GM23338 (cell line): ENCODE measurements around the gene ARRDC2. TPM values are rescaled to one million over a fixed set of nuclear protein-coding genes. Genes with fewer than 3 reads are reported as not detected.

Source experiments
- ATAC-seq: fragments of 200-7000 bp; cut with Tn5 transposase; 3 replicates; pipeline ENCODE4 v1.9.1; 2020
- DNase-seq: peaks from one replicate; pipeline ENCODE4 v3.0.0-alpha.2; 2015; ENCODE audit warnings: low spot score
- H2AFZ ChIP-seq: fragments of 200-600 bp; sonication (generic); 2 replicates; pipeline ENCODE4 v1.8.0; 2016; ENCODE audit warnings: antibody characterized with exemption, mild to moderate bottlenecking, moderate library complexity
- H3F3A ChIP-seq: fragments of 200-600 bp; sonication (generic); replicated peaks from 2 replicates; pipeline ENCODE4 v1.8.0; 2017; ENCODE audit warnings: antibody characterized with exemption, mixed run types, low read depth
- H3K27ac ChIP-seq: fragments of 200-600 bp; sonication (generic); 2 replicates; pipeline ENCODE4 v1.6.1; 2016; ENCODE audit warnings: low read depth
- H3K27me3 ChIP-seq: fragments of 200-600 bp; sonication (generic); 2 replicates; pipeline ENCODE4 v1.8.0; 2016; ENCODE audit warnings: mild to moderate bottlenecking, mixed run types, moderate library complexity; ENCODE audit not compliant: insufficient read depth
- H3K36me3 ChIP-seq: fragments of 200-600 bp; sonication (generic); 2 replicates; pipeline ENCODE4 v1.8.0; 2016; ENCODE audit warnings: mild to moderate bottlenecking; ENCODE audit not compliant: insufficient read depth
- H3K4me1 ChIP-seq: fragments of 200-600 bp; sonication (generic); 2 replicates; pipeline ENCODE4 v1.8.0; 2016; ENCODE audit warnings: mild to moderate bottlenecking, moderate library complexity; ENCODE audit not compliant: insufficient read depth
- H3K4me2 ChIP-seq: fragments of 200-600 bp; sonication (generic); 2 replicates; pipeline ENCODE4 v1.7.1; 2017; ENCODE audit warnings: mixed run types
- H3K4me3 ChIP-seq: fragments of 200-600 bp; sonication (generic); 2 replicates; pipeline ENCODE4 v1.6.1; 2016; ENCODE audit warnings: mixed run types
- H3K79me2 ChIP-seq: fragments of 200-600 bp; sonication (generic); replicated peaks from 2 replicates; pipeline ENCODE4 v1.8.0; 2017; ENCODE audit warnings: mild to moderate bottlenecking; ENCODE audit not compliant: insufficient read depth
- H3K9me2 ChIP-seq: fragments of 200-600 bp; sonication (generic); 2 replicates; pipeline ENCODE4 v1.8.0; 2017; ENCODE audit not compliant: insufficient read depth
- H4K20me1 ChIP-seq: fragments of 200-600 bp; sonication (generic); replicated peaks from 2 replicates; pipeline ENCODE4 v1.8.0; 2017; ENCODE audit warnings: mild to moderate bottlenecking; ENCODE audit not compliant: insufficient read depth
- H3K27ac Mint-ChIP-seq: 2 replicates; pipeline ENCODE4 v1.8.0; 2020; ENCODE audit warnings: inconsistent platforms, mild to moderate bottlenecking, moderate library complexity, mixed read lengths
- H3K27me3 Mint-ChIP-seq: 3 replicates; pipeline ENCODE4 v1.8.0; 2022; ENCODE audit warnings: low read depth, mild to moderate bottlenecking, moderate library complexity, mixed read lengths, inconsistent platforms; ENCODE audit not compliant: insufficient read depth, poor library complexity
- H3K36me3 Mint-ChIP-seq: 3 replicates; pipeline ENCODE4 v1.8.0; 2021; ENCODE audit warnings: low read depth, mild to moderate bottlenecking, inconsistent platforms, moderate library complexity, mixed read lengths
- H3K4me1 Mint-ChIP-seq: 3 replicates; pipeline ENCODE4 v1.8.0; 2020; ENCODE audit warnings: mild to moderate bottlenecking, inconsistent platforms, mixed read lengths
- H3K4me3 Mint-ChIP-seq: 3 replicates; pipeline ENCODE4 v1.8.0; 2021; ENCODE audit warnings: moderate library complexity, mild to moderate bottlenecking, inconsistent platforms, mixed read lengths
- H3K9me3 Mint-ChIP-seq: 3 replicates; pipeline ENCODE4 v1.8.0; 2020; ENCODE audit warnings: moderate library complexity, mild to moderate bottlenecking, inconsistent platforms, mixed read lengths
- CREB1 ChIP-seq: fragments of 250-450 bp; sonication (Bioruptor Pico); IDR thresholded peaks from 2 replicates; pipeline ENCODE4 v1.5.0; 2020; ENCODE audit warnings: low read depth, mild to moderate bottlenecking, moderate library complexity
- ETS1 ChIP-seq: IDR thresholded peaks from 2 replicates; pipeline ENCODE4 v1.6.1; 2016; ENCODE audit warnings: antibody characterized with exemption
- EZH2 ChIP-seq: fragments of 200-600 bp; sonication (generic); IDR thresholded peaks from one replicate; pipeline ENCODE4 v1.8.0; 2017; ENCODE audit warnings: antibody characterized with exemption, mild to moderate bottlenecking, low read depth; ENCODE audit not compliant: unreplicated experiment
- EZH2phosphoT487 ChIP-seq: fragments of 200-600 bp; sonication (generic); IDR thresholded peaks from one replicate; pipeline ENCODE4 v1.8.1; 2018; ENCODE audit warnings: antibody characterized with exemption; ENCODE audit not compliant: unreplicated experiment
- JUNB ChIP-seq: IDR thresholded peaks from one replicate; pipeline ENCODE4 v1.6.1; 2016; ENCODE audit warnings: antibody characterized with exemption; ENCODE audit not compliant: unreplicated experiment
- NANOG ChIP-seq: IDR thresholded peaks from 2 replicates; pipeline ENCODE4 v1.6.1; 2016; ENCODE audit warnings: antibody characterized with exemption, borderline replicate concordance
- STAT1 ChIP-seq: IDR thresholded peaks from one replicate; pipeline ENCODE4 v1.6.1; 2016; ENCODE audit warnings: antibody characterized with exemption; ENCODE audit not compliant: unreplicated experiment
- ZNF114 ChIP-seq: fragments of 250-450 bp; sonication (Bioruptor Pico); IDR thresholded peaks from 2 replicates; pipeline ENCODE4 v1.5.0; 2020; ENCODE audit warnings: mild to moderate bottlenecking, moderate library complexity
- ZNF331 ChIP-seq: fragments of 250-450 bp; sonication (Bioruptor Pico); IDR thresholded peaks from 2 replicates; pipeline ENCODE4 v1.5.0; 2020; ENCODE audit warnings: low read depth, mild to moderate bottlenecking, moderate library complexity
- ZNF462 ChIP-seq: fragments of 250-450 bp; sonication (Bioruptor Pico); IDR thresholded peaks from 2 replicates; pipeline ENCODE4 v1.5.0; 2020; ENCODE audit warnings: mild to moderate bottlenecking, moderate library complexity
- polyA plus RNA-seq: library from polyadenylated mRNA; unstranded; fragments of >200 nt; fragmentation: Nextera tagmentation; extraction: Ambion mirVana; gene quantifications from 2 replicates; pipeline ENCODE4 v1.2.1, GENCODE V29; 2016
- total RNA-seq: library from RNA; depleted of rRNA; stranded (reverse); fragments of >200 nt; shearing (Covaris generic); gene quantifications from 2 replicates; pipeline ENCODE4 v1.2.3, GENCODE V29; 2014
- TF ChIP-seq, protein P1 (sequence below), 2 experiments: fragments of 200-600 bp in 1 of 2; sonication (generic) in 1 of 2; conservative IDR thresholded peaks; 2 replicates each; pipeline versions ENCODE4 v1.5.1 to v1.6.1; 2016 to 2017; ENCODE audit warnings: antibody characterized with exemption in 2 of 2, low read depth in 2 of 2, mild to moderate bottlenecking in 2 of 2, moderate library complexity in 1 of 2

ARRDC2 gene
- total and polyA plus RNA-seq, 2 experiments from 2014 or later, result 2.4 to 7.1 TPM

DNA sequence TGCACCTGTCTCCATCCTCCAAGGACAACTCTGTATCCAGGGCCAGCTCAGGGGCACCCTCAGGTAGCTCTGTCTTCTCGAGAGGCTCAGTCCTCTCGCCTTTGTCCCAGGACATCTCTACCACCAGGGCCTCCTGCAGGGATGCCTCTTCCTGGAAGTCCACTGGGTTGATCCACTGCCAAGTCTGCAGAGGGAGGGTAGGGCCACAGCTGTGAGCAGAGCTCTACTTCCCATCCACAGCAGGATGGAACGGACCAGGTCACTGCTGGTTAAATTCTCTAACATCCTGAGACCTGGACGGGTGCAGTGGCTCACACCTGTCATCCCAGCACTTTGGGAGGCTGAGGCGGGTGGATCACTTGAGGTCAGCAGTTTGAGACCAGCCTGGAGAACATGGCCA, 51.9 kb downstream of the ARRDC2 start:
- H3K4me2 ChIP-seq, result no peak overlapping the region
- Mint-ChIP-seq H3K36me3 (no peaks in the 10 kb centered on the region), H3K4me1 (0 out of 3 replicates have a peak, but pooled peaks cover 2% of the 10 kb centered on the region), H3K4me3 (no peak overlapping the region), H3K27me3 (peaks cover 17% of the 10 kb centered on the region), H3K27ac (no peak overlapping the region), H3K9me3 (no peaks in the 10 kb centered on the region)
- no peaks in the 10 kb centered on the region for H3K79me2 ChIP-seq
- ATAC-seq, result no peak
- H4K20me1 ChIP-seq, result no peaks in the 10 kb centered on the region
- no peak overlapping the region for H3K27ac ChIP-seq
- no peak overlapping the region for H2AFZ ChIP-seq
- no peaks in the 10 kb centered on the region for H3K27me3 ChIP-seq
- no peaks in the 10 kb centered on the region for H3K9me2 ChIP-seq
- 0 out of 2 replicates have a peak, but pooled peaks cover 5% of the 10 kb centered on the region for H3F3A ChIP-seq
- TF ChIP-seq EZH2phosphoT487, result no peak
- TF ChIP-seq EZH2, result no peak
- no peak for TF ChIP-seq STAT1
- TF ChIP-seq NANOG, result no peak
- TF ChIP-seq, protein P1, sequence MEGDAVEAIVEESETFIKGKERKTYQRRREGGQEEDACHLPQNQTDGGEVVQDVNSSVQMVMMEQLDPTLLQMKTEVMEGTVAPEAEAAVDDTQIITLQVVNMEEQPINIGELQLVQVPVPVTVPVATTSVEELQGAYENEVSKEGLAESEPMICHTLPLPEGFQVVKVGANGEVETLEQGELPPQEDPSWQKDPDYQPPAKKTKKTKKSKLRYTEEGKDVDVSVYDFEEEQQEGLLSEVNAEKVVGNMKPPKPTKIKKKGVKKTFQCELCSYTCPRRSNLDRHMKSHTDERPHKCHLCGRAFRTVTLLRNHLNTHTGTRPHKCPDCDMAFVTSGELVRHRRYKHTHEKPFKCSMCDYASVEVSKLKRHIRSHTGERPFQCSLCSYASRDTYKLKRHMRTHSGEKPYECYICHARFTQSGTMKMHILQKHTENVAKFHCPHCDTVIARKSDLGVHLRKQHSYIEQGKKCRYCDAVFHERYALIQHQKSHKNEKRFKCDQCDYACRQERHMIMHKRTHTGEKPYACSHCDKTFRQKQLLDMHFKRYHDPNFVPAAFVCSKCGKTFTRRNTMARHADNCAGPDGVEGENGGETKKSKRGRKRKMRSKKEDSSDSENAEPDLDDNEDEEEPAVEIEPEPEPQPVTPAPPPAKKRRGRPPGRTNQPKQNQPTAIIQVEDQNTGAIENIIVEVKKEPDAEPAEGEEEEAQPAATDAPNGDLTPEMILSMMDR (conservative IDR thresholded peaks at IDR 0.05; ENCODE audit: low read depth in 2 of 2), result no peak
- no peak for TF ChIP-seq ETS1
- no peak for TF ChIP-seq JUNB
- TF ChIP-seq ZNF462 (CRISPR knock-in tag), result no peak
- TF ChIP-seq ZNF331, result no peak
- no peak for TF ChIP-seq ZNF114 (CRISPR knock-in tag)
- no peak for TF ChIP-seq CREB1 (CRISPR knock-in tag)
- H3K4me3 ChIP-seq, result no peak overlapping the region
- H3K4me1 ChIP-seq, result no peaks in the 10 kb centered on the region
- no peaks in the 10 kb centered on the region for H3K36me3 ChIP-seq
- no peak for DNase-seq
